ENCODE results near the gene RRAS. TPM values are rescaled to one million over a fixed set of nuclear protein-coding genes. Genes with fewer than 3 reads are reported as not detected.

The RRAS gene
- total and polyA plus RNA-seq, 2 of the 4 experiments (the other 2 are of a cell fraction) = 50.2 to 241 TPM

GRCh38 chr19:49602806-49603205, 37.1 kb downstream of the RRAS start:
- CTCF ChIA-PET = no interaction called here

More at GRCh38 chr19:49602806-49603205, 37.1 kb downstream of the RRAS start:
- H3K14ac ChIP-seq (replicated peaks; ENCODE audit: low read depth, low read length) = no peak overlapping the region
- no peak overlapping the region for H3K4ac ChIP-seq (ENCODE audit: low read depth, low read length)
- peaks cover 28 to 66% of the 10 kb centered on the region in 2 experiments for H3K79me1 ChIP-seq (ENCODE audit: low read depth in 1 of 2, low read length in 2 of 2)
- no peak overlapping the region for H2BK15ac ChIP-seq (ENCODE audit: low read depth, low read length)
- 100% methylated on average over 1 of the region's 2 CpGs; no CpG with 5 or more reads in 1 of the 2 experiments for WGBS, 2 experiments (ENCODE audit: extremely low coverage in 2 of 2, insufficient read length in 1 of 2)
- dilution Hi-C loops (cut with HindIII; ENCODE audit: low sequenced_read_pairs, unreplicated experiment) (no loop called here), in situ Hi-C loops (cut with MboI; ENCODE audit: low sequenced_read_pairs) (no loop called here), intact Hi-C loops (cut with micrococcal nuclease) (no loop called here)
- H3K9me1 ChIP-seq (ENCODE audit: insufficient read depth, low read length) = peaks cover 3% of the 10 kb centered on the region
- TF ChIP-seq CEBPB (IDR thresholded peaks at IDR 0.05; ENCODE audit: low read depth, low read length) (no peak), USF2 (IDR thresholded peaks at IDR 0.05; ENCODE audit: low read depth, low read length) (no peak), SMC3 (IDR thresholded peaks at IDR 0.05; ENCODE audit: low read depth, low read length) (no peak), CTCF (conservative IDR thresholded peaks at IDR 0.05; ENCODE audit: low read depth, low read length) (no peak), ELK1 (IDR thresholded peaks at IDR 0.05; ENCODE audit: borderline replicate concordance, low read depth, low read length) (no peak), MXI1 (IDR thresholded peaks at IDR 0.05; ENCODE audit: borderline replicate concordance, low read depth, low read length) (no peak), CHD1 (IDR thresholded peaks at IDR 0.05; ENCODE audit: low read depth, low read length) (no peak), BHLHE40 (IDR thresholded peaks at IDR 0.05; ENCODE audit: low read depth, low read length) (no peak), MAFK (IDR thresholded peaks at IDR 0.05; ENCODE audit: low read depth, low read length) (no peak), RFX5 (IDR thresholded peaks at IDR 0.05; ENCODE audit: low read depth, low read length) (no peak), MAZ (IDR thresholded peaks at IDR 0.05; ENCODE audit: borderline replicate concordance, low read depth, low read length) (no peak), RCOR1 (IDR thresholded peaks at IDR 0.05; ENCODE audit: insufficient replicate concordance, low read length) (no peak), FOS (IDR thresholded peaks at IDR 0.05; ENCODE audit: low read depth, low read length) (no peak), POLR2A (IDR thresholded peaks at IDR 0.05; ENCODE audit: low read depth, low read length) (no peak)
- H4K20me1 ChIP-seq (ENCODE audit: insufficient read depth, low read length) = peaks cover 38% of the 10 kb centered on the region
- no peak overlapping the region for H3K27ac ChIP-seq (ENCODE audit: insufficient read depth, low read length)
- H2BK120ac ChIP-seq (ENCODE audit: low read depth, low read length) = no peak overlapping the region
- no TSS peak for BruUV-seq (replicated peaks)
- H3K9ac ChIP-seq (ENCODE audit: low read depth, low read length) = no peak overlapping the region
- H3K36me3 ChIP-seq (ENCODE audit: control insufficient read depth, insufficient read depth, low read length) = peaks cover 72% of the 10 kb centered on the region
- no peak overlapping the region for H3K56ac ChIP-seq (ENCODE audit: extremely low read depth, insufficient read depth, low read length)
- no peak overlapping the region for H2AK5ac ChIP-seq (ENCODE audit: low read depth, low read length)
- H2AFZ ChIP-seq (replicated peaks; ENCODE audit: low read length, poor library complexity) = no peak overlapping the region
- no peak overlapping the region for H4K91ac ChIP-seq (ENCODE audit: insufficient read depth, low read depth, low read length)
- no peak overlapping the region for H2AK9ac ChIP-seq (replicated peaks; ENCODE audit: low read depth, low read length, poor library complexity)
- no peak overlapping the region for H4K5ac ChIP-seq (ENCODE audit: low read depth, low read length)
- no peaks in the 10 kb centered on the region for H3K27me3 ChIP-seq (ENCODE audit: control insufficient read depth, insufficient read depth, low read length)
- no peak overlapping the region for H3K23ac ChIP-seq (ENCODE audit: low read depth, low read length)
- no peak overlapping the region for H3K4me2 ChIP-seq (ENCODE audit: low read depth, low read length)
- no peak overlapping the region for H3K18ac ChIP-seq (ENCODE audit: low read depth, low read length)
- POLR2A ChIA-PET (ENCODE audit: unreplicated experiment) = no interaction called here
- H3K4me1 ChIP-seq (ENCODE audit: control insufficient read depth, insufficient read depth, low read length) = no peaks in the 10 kb centered on the region
- no peak for ATAC-seq (ENCODE audit: low read depth)
- H2BK20ac ChIP-seq (ENCODE audit: low read depth, low read length) = no peak overlapping the region
- no peaks in the 10 kb centered on the region for H3K9me3 ChIP-seq (ENCODE audit: control insufficient read depth, insufficient read depth, low read length)
- no peak for DNase-seq
- H4K8ac ChIP-seq (ENCODE audit: low read depth in 2 of 2, low read length in 2 of 2) = no peak overlapping the region
- no peak overlapping the region for H2BK5ac ChIP-seq (ENCODE audit: low read depth, low read length, poor library complexity, severe bottlenecking)
- H3K4me3 ChIP-seq (ENCODE audit: insufficient read depth, low read depth, low read length) = no peak overlapping the region

All from IMR-90 (cell line).